GM13976 (cell line): ENCODE results near the gene RPRML.

Experiments
- DNase-seq: peaks from one replicate; pipeline ENCODE4 v3.0.0; 2012; ENCODE audit warnings: low spot score
- in situ Hi-C: fragments of 300-500 bp; cut with MboI; formaldehyde crosslinking; loops from one replicate; pipeline ENCODE4 v1.12.0; 2022; ENCODE audit warnings: low sequenced_read_pairs, mixed read lengths, inconsistent platforms; ENCODE audit not compliant: unreplicated experiment
- TF ChIP-seq, protein P1 (sequence below): IDR thresholded peaks from 2 replicates; pipeline ENCODE4 v1.5.1; 2012; ENCODE audit warnings: borderline replicate concordance, mild to moderate bottlenecking; ENCODE audit not compliant: insufficient read depth; ENCODE audit errors: extremely low read depth, missing control alignments, control extremely low read depth

The RPRML gene

GRCh38 chr17:46949291-46950174, 29.5 kb downstream of the RPRML start:
- DNase-seq: no peak
- in situ Hi-C loops: no loop called here

DNA sequence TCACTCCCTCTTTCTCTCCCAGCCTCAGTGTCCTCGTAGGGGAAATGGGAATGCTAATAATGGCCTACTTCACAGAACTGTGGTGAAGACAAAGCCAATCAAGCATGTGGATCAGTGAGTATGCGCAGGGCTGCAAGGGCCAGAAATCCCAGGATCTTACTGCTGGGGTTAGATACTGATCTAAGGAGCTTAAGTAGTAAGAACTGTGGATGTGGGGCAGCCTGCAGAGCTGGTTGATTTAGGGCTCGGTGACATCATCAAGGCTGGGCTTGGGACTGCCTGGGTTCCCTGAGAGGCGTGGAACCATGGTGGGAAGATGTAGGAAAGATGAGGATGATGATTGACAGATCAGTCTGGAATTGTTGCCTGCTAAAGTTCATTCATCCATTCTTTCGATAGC, 30.5 kb downstream of the RPRML start:
- DNase-seq: no peak
- in situ Hi-C loops: no loop called here

More at GRCh38 chr17:46949291-46950174, 29.5 kb downstream of the RPRML start:
- TF ChIP-seq, protein P1, sequence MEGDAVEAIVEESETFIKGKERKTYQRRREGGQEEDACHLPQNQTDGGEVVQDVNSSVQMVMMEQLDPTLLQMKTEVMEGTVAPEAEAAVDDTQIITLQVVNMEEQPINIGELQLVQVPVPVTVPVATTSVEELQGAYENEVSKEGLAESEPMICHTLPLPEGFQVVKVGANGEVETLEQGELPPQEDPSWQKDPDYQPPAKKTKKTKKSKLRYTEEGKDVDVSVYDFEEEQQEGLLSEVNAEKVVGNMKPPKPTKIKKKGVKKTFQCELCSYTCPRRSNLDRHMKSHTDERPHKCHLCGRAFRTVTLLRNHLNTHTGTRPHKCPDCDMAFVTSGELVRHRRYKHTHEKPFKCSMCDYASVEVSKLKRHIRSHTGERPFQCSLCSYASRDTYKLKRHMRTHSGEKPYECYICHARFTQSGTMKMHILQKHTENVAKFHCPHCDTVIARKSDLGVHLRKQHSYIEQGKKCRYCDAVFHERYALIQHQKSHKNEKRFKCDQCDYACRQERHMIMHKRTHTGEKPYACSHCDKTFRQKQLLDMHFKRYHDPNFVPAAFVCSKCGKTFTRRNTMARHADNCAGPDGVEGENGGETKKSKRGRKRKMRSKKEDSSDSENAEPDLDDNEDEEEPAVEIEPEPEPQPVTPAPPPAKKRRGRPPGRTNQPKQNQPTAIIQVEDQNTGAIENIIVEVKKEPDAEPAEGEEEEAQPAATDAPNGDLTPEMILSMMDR: no peak

GRCh38 chr17:46947216-46947615, 31.8 kb downstream of the RPRML start:
- in situ Hi-C loops: no loop called here
- no peak for DNase-seq
- TF ChIP-seq, protein P1: no peak

More for the DNA sequence above, 30.5 kb downstream of the RPRML start:
- TF ChIP-seq, protein P1: no peak

DNA sequence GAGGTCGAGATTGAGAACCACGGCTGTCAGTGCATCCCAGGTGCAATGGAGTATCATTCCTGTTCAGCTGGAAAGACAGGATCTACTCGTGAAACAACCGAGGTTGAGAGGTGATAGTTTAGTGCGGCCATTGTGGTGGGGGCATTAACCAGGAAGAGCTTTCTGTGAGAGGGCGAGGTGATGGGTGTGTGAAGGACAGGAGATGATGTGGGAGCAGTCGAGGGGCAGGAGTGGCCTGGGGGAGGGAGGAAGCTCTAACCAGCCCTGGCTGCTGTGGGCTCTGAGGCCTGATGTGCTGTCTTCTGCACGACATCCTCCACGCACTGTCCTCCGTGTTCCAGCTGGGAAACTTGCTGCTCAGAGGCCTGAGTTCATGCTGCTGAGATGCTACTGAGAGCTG, 34.1 kb downstream of the RPRML start:
- in situ Hi-C loops: no loop called here

GRCh38 chr17:46943501-46944393, 35.3 kb downstream of the RPRML start:
- TF ChIP-seq, protein P1: no peak
- no peak for DNase-seq
- in situ Hi-C loops: no loop called here

More for the DNA sequence above, 34.1 kb downstream of the RPRML start:
- DNase-seq: no peak
- TF ChIP-seq, protein P1: no peak

DNA sequence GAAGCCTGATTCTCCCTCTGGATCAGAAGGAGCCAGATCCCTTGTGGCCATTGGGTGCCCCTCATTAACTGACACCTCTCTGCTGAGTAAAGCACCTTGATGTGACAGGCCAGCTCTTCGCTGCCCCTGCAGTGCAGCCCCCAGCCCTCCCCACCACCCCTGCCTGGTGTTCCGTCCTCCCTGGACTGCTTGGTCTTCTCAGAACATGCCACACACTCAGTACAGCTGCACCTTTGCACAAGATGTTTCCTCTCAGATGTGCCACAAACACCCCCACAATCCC, 35.9 kb downstream of the RPRML start:
- no peak for DNase-seq
- in situ Hi-C loops: no loop called here
- TF ChIP-seq, protein P1: no peak
